Anterior cingulate cortex (tissue), 58 donors: Measurements from ENCODE around the gene HADHA.
"Not testable (repeated sequence)": the region's sequence is repeated elsewhere in the genome, so short reads cannot be mapped to it uniquely, and the experiment has no call there.

Experiments used
- DNase-seq, 58 donors: peaks; one replicate each; lab custom pipeline; 2025; lab: John Stamatoyannopoulos, UW

HADHA gene

DNA sequence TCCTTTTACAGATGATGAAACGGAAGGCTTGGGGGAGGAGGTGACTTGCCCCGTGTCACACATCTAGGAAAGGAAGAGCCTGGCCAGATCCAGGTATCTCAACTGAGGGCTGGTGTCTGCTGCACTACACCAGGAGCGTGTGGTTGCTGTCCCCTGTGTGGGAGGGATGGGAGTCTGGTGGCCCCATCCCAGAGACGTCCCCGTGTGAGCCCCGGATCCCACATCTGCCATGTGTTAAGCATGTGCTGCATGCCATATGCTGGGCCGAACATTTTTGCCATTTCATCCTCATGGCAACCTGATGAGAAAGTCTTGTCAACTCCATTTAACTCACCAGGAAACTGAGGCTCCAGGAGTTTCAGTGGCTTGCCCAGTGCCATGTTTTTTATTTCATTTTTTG lies 67.3 kb downstream of the HADHA start:
- DNase-seq = no peak

DNA sequence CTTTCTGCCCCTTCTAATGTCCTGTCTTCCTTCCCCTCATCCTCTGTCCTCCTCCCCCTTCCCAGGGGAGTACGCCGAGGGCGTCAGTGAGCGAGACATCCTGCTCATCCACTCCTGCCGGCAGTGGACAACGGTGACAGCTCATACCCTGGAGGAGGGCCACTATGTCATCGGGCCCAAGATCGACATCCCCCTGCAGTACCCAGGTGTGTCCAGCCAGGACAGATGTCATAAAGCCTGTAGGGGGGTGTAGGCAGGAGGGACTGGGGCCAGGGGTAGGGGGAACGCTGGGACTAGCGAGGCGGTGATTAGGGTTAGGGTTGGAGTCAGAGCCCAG lies 68.2 kb downstream of the HADHA start:
- DNase-seq = no peak

DNA sequence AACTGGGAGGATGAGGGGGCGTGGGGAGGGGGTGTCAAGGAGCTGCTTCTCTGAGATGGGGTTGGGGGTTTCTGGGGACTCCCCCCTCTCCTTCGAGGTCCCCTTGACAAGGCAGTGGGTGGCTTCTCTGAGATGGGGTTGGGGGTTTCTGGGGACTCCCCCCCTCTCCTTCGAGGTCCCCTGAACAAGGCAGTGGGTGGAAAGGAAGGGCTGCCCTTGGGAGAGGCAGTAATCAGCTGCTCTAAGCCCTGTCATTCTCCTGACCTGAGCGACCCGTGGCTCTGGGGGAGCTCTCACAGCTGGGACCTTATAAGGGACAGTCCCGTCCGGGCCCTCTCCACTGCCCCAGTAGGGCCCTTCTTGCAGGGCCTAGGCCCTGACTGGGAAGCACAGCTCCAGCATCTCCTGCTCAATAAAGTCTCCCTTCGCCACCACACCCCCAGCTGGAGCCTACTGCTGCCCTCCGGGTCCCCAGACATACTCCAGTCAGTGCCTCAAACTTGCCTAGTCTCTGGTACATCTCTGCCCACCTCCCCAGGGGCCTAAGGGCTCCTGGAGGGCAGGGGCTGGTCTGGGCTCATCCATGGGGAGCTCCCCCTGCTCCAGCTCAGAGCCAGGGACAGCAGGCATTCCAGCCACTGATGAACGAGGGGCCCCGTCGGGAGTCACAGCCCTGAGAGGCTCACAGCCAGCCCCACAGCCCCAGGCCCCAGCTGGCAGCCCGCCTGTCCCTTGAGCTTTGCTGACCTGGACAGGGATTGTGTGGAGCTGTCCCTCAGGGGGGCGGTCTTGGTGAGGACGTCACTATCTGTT lies 68.8 kb downstream of the HADHA start:
- DNase-seq = no peak

DNA sequence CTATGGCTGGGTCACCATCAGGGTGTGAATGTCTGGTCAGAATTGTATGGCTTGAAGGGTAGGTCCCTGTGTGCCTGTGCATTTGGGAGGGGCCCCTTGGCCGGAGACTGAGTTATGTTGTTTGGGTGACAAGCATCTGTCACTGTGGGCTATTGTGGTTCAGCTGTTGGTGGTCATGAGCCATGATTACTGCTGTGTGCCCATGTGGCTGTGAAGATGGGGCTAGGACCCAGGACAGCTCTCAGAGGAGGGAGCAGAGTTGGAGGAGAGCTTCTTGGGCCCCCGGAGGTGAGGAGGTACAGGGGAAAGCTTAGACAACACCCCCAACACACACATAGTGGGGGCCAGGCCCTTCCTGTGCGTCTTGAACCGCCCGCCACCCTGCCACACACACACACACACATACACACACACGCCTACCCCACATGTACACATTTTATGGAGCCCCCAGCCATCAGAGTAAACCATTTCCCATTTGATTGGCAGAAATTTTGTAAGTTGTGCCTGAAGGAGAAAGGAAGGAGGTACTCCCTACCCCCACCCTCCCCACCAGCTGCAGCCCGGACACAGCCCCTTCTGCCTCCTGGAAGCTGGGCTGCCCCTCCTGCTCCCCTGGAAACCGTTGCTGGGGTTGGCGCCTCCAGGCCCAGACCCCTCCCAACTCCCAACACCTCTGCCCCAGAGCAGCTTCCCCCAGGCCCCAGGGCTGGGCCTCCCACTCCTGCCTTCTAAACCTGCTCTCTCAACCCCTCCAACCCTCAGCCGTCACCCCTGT lies 69.6 kb downstream of the HADHA start:
- no peak for DNase-seq

DNA sequence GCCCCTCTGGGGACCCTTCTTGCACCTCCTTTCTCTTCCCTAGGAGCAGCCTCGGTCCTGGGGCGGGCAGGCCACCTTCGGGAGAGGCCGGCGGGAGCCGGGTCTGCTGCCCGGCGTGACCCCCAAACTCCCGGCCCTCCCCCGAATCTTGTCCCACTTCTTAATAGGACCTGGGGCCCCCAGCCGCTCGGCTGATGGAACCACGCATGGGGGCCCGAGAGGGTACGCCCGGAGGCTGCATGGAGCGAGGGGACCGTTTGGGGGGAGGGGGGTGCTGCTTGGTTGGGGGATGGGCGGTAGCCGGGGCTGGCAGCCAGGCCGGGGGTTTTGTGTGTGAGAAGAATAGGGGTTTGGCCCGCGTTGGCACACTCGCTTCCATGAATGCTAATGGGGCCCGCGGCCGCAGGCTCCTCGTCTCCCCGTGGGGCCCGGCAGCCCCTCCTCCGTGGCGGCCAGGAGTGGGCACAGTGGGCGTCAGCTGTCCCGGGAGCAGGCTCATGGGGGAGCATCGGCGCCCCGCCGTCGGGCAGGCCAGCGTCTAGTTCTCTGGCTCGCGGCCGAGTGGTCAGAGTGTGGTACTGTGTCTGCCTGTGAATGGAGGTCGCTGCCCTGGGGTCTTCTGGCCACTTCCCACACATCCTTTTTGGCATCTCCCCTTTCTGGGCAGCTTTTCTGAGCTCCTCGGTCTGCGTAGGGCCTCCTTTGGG lies 70.5 kb downstream of the HADHA start:
- DNase-seq = peak in 46 of 58 donors; percentile 30 to 86 (median 62)

DNA sequence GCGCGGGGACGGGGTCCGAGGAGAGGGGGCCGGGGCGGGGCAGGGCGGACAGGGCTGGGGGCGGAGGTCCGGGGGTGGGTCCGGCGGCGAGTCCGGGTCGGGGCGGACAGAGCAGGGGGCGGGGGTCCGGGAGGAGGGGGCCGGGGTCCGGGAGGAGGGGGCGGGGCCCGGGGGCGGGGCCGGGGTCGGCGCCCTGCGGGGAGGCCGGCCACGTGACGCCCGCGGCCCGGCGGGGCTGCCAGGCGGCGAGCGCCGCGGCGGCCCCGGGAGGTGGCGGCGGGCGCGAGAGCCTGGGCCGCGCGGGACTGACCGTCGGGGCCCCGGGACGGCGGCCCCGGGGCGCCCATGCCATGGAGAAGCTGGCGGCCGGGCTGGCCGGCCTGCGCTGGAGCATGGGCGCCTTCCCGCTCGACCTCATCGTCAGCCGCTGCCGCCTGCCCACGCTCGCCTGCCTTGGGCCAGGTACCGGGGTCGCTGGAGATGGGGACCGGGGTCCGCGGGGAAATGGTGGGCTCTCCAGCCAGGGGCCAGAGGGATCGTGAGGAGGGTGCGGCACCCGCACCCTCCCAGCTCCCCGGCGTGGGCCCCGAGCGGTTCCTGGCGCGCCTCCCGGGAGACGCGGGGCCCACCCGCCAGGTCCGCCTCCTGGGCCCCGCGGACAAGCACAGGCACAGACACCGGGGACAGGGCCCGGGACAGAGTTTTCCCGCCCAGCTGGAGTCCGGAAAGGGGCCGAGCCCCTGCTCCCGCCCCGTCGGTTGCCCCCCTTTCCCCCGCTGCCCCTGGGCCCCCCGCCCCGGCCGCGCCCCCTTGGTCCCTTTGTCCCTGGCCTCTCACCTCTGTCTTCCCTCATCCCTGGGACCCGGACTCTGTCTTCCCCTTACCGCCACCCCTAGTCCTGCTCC lies 71.3 kb downstream of the HADHA start, which contains the start of gene GAREM2:
Gene GAREM2 (plus strand): TSS at position 218 of the 905 bp plus-strand sequence. CDS start 133 bp downstream, at position 351.
- no peak for DNase-seq

DNA sequence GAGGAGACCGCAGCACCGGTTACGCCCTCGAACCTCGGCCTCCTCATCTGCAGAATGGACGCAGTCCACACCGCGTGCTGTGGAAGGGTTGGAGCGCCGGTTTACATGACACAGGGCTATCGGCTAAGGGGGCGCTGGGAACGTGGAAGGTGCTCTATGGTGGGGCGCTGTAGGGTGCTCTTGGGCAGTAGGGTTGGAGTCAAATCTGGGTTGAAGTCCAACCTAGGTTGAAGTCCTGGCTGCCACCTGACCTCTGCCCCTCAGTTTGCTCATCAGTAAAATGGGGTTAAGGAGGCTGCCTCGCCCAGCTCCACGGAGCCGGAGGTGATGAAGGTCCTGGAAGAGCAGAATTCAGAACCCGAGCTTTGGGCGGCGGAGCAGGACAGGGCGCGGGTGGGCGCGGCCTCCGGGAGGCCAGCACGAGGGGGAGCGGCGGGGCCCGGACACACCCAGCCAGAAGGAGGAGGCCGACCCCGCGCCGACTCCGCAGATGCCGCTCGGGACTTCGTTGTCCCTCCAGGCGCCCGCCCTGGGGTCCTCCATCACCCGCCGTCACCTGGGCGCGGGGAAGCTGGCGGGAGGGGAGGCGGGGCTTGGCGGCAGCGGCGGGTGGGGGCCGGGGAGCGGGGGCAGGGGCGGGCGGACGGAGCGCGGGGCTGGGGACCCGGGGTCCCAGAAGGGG lies 72.1 kb downstream of the HADHA start:
- no peak for DNase-seq

DNA sequence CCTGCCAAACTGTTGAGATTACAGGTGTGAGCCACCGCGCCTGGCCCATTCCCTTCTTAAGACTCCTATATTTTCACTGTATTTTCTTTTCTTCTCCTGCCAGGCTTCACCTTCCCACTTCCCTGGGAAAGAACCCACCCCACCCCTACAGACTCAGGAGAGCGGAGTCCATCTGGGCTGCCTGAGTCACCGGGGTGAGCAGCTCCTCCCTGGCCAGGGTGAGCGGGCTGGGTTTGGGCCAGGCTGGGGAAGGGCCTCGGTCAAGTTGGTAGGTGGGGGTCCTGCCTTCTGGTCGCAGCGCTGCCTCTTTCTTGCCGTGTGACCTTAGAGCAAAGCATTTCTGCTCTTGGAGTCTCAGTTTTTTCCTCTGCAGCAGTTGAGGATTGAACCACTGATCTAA lies 73.6 kb downstream of the HADHA start:
- no peak for DNase-seq

DNA sequence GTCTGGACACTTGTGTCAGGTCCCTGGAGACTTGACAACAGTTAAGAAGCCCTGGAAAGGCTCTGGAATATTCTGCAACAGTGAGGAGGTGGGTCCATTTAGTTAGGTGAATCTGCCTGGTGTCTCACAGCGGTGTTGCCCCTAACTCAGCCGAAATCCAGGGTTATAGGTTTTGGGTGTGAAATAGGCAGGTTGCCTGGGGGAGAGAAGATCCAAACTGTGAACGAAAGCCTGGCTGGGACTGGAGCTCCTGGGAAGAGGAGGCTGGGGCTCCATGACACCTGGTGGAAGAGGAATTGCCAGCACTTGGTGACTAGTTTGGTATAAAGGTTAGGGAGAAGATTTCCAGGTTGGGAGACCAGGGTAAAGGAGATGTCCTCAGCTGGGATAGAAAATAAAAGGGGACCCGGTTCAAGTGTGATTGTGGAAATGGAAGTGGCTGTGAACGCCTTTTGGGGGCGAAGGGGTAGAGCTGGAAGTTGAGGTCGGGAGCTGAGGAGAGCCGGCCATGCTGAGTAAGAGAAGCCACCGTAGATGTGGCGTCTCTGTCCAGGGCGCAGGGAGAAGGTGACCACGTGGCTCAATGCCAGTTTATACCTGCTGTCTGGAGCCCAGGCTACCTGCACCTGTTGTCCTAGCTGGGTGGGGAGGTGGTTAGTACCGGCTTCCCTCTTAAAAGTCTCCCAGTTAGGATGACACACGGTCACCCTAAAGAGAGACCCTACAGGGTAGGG lies 74.6 kb downstream of the HADHA start:
- DNase-seq = no peak

DNA sequence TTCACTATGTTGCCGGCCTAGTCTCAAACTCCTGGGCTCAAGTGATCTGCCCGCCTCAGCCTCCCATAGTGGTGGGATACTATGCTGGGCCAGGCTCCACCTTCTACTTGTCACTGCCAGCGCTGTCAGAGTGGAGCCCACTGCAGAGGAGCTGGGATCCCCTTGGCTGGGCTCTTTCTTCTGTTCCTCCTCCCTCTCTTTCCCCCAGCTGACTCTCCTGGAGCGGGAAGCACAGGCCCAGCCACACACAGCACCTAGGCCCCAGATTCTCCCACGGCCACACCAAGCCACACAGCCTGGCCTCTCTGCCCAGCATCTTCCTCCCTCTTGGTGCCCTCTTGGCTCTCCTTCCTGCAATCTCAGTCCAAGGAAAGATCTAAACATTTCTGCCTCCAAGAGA lies 75.2 kb downstream of the HADHA start:
- DNase-seq = no peak

DNA sequence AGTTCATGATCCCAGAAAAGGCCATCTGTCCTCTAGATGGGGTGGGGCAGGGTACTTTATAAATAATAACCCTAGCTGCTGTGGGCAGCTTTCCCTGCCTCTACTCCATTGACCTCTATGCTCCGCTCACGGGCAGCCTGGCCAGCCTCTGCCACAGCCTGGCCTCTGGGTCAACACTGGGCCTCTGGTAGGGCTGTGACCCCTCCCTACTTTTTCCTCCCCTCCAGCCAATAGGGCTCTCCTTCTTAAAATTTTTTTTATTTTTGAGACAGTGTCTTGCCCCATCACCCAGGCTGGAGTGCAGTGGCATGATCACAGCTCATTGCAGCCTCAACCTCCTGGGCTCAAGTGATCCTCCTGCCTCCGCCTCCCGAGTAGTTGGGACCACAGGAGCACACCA lies 75.6 kb downstream of the HADHA start:
- no peak for DNase-seq

DNA sequence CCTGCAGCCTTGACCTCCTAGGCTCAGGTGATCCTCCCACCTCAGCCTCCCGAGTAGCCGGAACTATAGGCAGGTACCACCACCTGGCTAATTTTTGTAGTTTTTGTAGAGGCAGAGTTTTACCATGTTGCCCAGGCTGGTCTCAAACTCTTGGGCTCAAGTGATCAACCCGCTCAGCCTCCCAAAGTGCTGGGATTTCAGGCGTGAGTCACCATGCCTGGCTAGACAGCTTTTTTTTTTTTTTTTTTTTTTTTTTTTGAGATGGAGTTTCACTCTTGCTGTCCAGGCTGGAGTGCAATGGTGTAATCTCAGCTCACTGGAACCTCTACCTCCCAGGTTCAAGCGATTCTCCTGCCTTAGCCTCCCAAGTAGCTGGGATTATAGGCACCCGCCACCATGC lies 77.9 kb downstream of the HADHA start:
- DNase-seq = not testable (repeated sequence)

DNA sequence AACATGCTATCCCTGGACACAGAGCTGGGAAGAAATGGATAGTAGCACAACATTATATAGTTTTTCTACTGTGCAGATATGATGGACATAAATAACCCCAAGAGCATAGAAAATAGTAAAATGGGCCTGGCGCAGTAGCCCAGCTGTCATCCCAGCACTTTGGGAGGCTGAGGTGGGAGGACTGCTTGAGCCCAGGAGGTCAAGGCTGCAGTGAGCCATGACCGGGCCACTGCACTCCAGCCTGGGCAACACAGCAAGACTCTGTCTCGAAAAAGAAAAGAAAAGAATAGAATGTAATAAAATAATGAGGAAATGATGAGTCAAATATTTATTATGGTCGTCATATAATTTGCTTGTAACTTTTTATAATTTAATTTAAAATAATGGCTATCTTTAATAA lies 79.0 kb downstream of the HADHA start:
- DNase-seq = no peak

DNA sequence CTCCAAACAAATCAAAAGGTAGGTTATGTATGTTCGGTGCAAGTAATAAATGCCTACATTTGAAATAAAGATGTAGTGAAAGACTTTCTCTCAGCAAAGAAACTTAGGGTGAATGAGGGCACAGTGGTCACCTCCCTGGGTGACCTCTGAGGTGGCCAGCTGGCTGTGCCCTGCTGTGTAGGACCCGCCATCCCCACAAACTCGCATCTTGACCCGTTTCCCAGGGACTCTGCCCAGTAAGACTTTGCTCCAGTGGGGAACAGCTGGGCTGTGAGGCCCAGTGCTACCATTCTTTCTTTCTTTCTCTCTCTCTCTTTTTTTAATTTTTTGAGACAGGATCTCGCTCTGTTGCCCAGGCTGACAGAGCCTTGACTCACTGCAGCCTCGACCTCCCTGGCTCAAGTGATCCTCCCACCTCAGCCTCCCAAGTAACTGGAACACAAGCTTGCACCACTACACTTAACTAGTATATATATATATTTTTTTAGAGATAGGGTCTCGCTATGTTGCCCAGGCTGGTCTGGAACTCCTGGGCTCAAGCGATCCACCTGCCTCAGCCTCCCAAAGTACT lies 79.7 kb downstream of the HADHA start:
- no peak for DNase-seq

DNA sequence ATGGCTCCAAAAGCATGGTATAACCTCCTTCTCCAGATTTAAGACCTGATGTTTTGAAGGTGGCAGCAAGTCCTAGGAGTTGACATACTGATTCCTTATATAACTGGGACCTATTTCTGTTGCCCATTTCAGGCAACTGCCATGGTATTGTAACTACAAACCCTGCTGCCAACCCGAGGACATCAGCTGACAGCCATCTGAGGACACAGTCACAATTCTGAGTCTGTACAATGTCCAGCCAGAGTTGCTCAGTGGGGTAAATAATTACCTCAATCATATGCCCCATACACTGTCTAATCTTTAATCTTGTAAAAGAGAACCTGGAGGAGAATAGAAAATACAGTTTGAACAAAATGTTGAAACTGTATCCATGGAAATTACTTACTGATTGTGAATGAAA lies 80.2 kb downstream of the HADHA start:
- DNase-seq = peak in 18 of 58 donors; percentile 8 to 66 (median 43)

DNA sequence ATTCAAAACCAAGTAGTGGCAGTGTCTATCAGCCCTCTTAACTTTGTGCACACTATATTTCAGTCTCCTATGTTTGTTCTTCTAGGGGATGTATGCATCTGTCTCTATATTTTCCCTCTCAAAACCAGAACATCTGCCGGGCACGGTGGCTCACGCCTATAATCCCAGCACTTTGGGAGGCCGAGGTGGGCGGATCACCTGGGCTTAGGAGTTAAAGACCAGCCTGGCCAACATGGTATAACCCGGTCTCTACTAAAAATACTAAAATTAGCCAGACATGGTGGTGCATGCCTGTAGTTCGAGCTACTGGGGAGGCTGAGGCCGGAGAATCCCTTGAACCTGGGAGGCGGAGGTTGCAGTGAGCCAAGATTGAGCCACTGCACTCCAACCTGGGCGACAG lies 81.5 kb downstream of the HADHA start:
- no peak for DNase-seq

DNA sequence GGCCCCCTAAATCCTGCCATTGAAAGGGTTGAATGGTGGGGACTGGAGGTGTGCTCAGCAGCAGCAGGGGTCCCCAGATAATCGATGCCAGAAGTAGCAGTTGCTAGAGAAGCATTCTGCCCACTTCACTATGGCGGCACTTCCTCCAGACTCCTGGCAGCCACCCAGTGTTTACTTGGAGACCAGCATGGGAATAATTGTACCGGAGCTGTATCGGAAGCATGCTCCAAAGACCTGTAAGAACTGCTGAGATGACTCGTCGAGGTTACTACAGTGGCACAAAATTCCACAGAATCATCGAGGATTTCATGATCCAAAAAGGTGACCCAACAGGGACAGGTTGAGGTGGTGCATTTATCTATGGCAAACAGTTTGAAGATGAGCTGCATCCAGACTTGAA lies 82.5 kb downstream of the HADHA start:
- no peak for DNase-seq

DNA sequence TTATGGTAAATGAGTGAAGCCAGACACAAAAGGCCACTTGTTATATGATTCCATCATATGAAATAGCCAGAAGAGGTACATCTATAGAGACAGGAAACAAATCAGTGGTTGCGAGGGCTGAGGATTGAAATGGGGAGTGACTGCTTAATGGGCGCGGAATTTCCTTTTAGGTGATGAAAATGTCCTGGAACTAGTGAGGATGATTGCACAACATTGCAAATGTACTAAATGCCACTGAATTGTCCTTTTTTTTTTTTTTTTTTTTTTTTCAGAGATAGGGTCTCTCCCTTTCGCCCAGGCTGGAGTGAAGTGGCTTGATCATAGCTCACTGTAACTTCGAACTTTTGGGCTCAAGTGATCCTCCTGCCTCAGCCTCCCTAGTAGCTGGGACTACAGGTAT lies 86.9 kb downstream of the HADHA start:
- no peak for DNase-seq

DNA sequence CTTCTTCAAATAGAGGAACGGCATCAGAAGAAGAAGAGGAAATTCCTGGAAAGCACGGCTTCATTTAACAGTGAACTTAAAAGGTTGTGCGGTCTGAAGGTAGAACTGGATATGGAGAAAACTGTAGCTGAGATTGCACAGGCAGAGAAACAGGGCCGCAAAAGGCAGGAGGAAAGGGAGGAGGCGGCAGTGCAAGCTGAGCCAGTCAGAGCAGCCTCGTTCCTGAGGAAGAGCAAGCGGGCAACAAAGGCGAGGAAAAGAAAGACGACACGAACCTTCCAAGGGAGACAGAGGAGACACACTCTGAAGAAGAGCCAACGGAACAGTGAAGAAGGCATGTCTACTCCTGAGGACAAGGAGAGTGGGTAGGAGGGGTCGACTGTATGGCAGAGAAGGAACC lies 94.2 kb downstream of the HADHA start:
- no peak for DNase-seq
